Measurements from ENCODE around the gene MFSD12.

Gene MFSD12

GRCh38 chr19:3520166-3521103 lies 37.0 kb downstream of the MFSD12 start:
- Mint-ChIP-seq H3K9me3 (no peaks in the 10 kb centered on the region), H3K4me1 (peaks cover 28% of the 10 kb centered on the region), H3K4me3 (no peak overlapping the region), H3K27ac (no peak overlapping the region), H3K36me3 (ENCODE audit: low read depth) (peaks cover 3% of the 10 kb centered on the region), H3K27me3 (no peaks in the 10 kb centered on the region)
- ATAC-seq (no peak), DNase-seq (no peak)

- Mint-ChIP-seq H3K27me3 (no peaks in the 10 kb centered on the region), H3K36me3 (ENCODE audit: low read depth) (peaks cover 3% of the 10 kb centered on the region), H3K4me3 (no peak overlapping the region), H3K9me3 (no peaks in the 10 kb centered on the region), H3K4me1 (peaks cover 34% of the 10 kb centered on the region), H3K27ac (no peak overlapping the region)
- no peak for DNase-seq
- no peak for ATAC-seq
Measured at GRCh38 chr19:3519126-3519525, 38.3 kb downstream of the MFSD12 start.

- H3K9me3 Mint-ChIP-seq = no peaks in the 10 kb centered on the region
- H3K4me1 Mint-ChIP-seq = peaks cover 35% of the 10 kb centered on the region
- H3K4me3 Mint-ChIP-seq = no peak overlapping the region
- no peak overlapping the region for H3K27ac Mint-ChIP-seq
- ATAC-seq (no peak), DNase-seq (no peak)
- peaks cover 3% of the 10 kb centered on the region for H3K36me3 Mint-ChIP-seq (ENCODE audit: low read depth)
- no peaks in the 10 kb centered on the region for H3K27me3 Mint-ChIP-seq
Measured at GRCh38 chr19:3518659-3519058, 38.7 kb downstream of the MFSD12 start.

- Mint-ChIP-seq H3K36me3 (ENCODE audit: low read depth) (peaks cover 3% of the 10 kb centered on the region), H3K4me3 (no peak overlapping the region), H3K27ac (no peak overlapping the region), H3K4me1 (peaks cover 35% of the 10 kb centered on the region), H3K27me3 (no peaks in the 10 kb centered on the region), H3K9me3 (no peaks in the 10 kb centered on the region)
- DNase-seq = no peak
- ATAC-seq = no peak
Measured at GRCh38 chr19:3518255-3518654, 39.1 kb downstream of the MFSD12 start.

- no peak for ATAC-seq
- DNase-seq = no peak
- H3K4me3 Mint-ChIP-seq = no peak overlapping the region
- no peak overlapping the region for H3K27ac Mint-ChIP-seq
- H3K27me3 Mint-ChIP-seq = no peaks in the 10 kb centered on the region
- peaks cover 3% of the 10 kb centered on the region for H3K36me3 Mint-ChIP-seq (ENCODE audit: low read depth)
- peaks cover 35% of the 10 kb centered on the region for H3K4me1 Mint-ChIP-seq
- H3K9me3 Mint-ChIP-seq = no peaks in the 10 kb centered on the region
Measured at GRCh38 chr19:3517638-3518037, 39.7 kb downstream of the MFSD12 start.

- no peak overlapping the region for H3K4me3 Mint-ChIP-seq
- H3K9me3 Mint-ChIP-seq = no peaks in the 10 kb centered on the region
- DNase-seq (peak; percentile 31), ATAC-seq (peak; percentile 13)
- H3K4me1 Mint-ChIP-seq = peaks cover 40% of the 10 kb centered on the region
- peaks cover 3% of the 10 kb centered on the region for H3K36me3 Mint-ChIP-seq (ENCODE audit: low read depth)
- H3K27me3 Mint-ChIP-seq = no peaks in the 10 kb centered on the region
- H3K27ac Mint-ChIP-seq = no peak overlapping the region
Measured at GRCh38 chr19:3516675-3517207, 40.6 kb downstream of the MFSD12 start.

GRCh38 chr19:3515891-3516422 lies 41.4 kb downstream of the MFSD12 start:
- Mint-ChIP-seq H3K27ac (no peak overlapping the region), H3K9me3 (no peaks in the 10 kb centered on the region), H3K36me3 (ENCODE audit: low read depth) (no peaks in the 10 kb centered on the region), H3K4me3 (no peak overlapping the region), H3K4me1 (peaks cover 41% of the 10 kb centered on the region), H3K27me3 (no peaks in the 10 kb centered on the region)
- ATAC-seq (no peak), DNase-seq (no peak)

- H3K4me1 Mint-ChIP-seq = peaks cover 49% of the 10 kb centered on the region
- no peaks in the 10 kb centered on the region for H3K9me3 Mint-ChIP-seq
- ATAC-seq (no peak), DNase-seq (no peak)
- H3K27ac Mint-ChIP-seq = no peak overlapping the region
- no peaks in the 10 kb centered on the region for H3K36me3 Mint-ChIP-seq (ENCODE audit: low read depth)
- no peak overlapping the region for H3K4me3 Mint-ChIP-seq
- no peaks in the 10 kb centered on the region for H3K27me3 Mint-ChIP-seq
Measured at GRCh38 chr19:3514930-3515329, 42.5 kb downstream of the MFSD12 start.

GRCh38 chr19:3513229-3514140 lies 43.9 kb downstream of the MFSD12 start:
- no peak overlapping the region for H3K27ac Mint-ChIP-seq
- H3K4me1 Mint-ChIP-seq = peaks cover 59% of the 10 kb centered on the region
- ATAC-seq (no peak), DNase-seq (no peak)
- peaks cover 4% of the 10 kb centered on the region for H3K36me3 Mint-ChIP-seq (ENCODE audit: low read depth)
- no peaks in the 10 kb centered on the region for H3K9me3 Mint-ChIP-seq
- no peaks in the 10 kb centered on the region for H3K27me3 Mint-ChIP-seq
- no peak overlapping the region for H3K4me3 Mint-ChIP-seq

GRCh38 chr19:3512562-3513228 lies 44.7 kb downstream of the MFSD12 start:
- no peak overlapping the region for H3K27ac Mint-ChIP-seq
- H3K36me3 Mint-ChIP-seq (ENCODE audit: low read depth) = peaks cover 7% of the 10 kb centered on the region
- H3K4me1 Mint-ChIP-seq = peaks cover 58% of the 10 kb centered on the region
- ATAC-seq (no peak), DNase-seq (no peak)
- H3K9me3 Mint-ChIP-seq = no peaks in the 10 kb centered on the region
- H3K27me3 Mint-ChIP-seq = no peaks in the 10 kb centered on the region
- H3K4me3 Mint-ChIP-seq = no peak overlapping the region

- Mint-ChIP-seq H3K36me3 (ENCODE audit: low read depth) (peaks cover 7% of the 10 kb centered on the region), H3K27ac (no peak overlapping the region), H3K4me3 (no peak overlapping the region), H3K9me3 (no peaks in the 10 kb centered on the region), H3K4me1 (peaks cover 63% of the 10 kb centered on the region), H3K27me3 (no peaks in the 10 kb centered on the region)
- ATAC-seq (no peak), DNase-seq (no peak)
Measured at GRCh38 chr19:3511506-3512251, 45.7 kb downstream of the MFSD12 start.

- DNase-seq (no peak), ATAC-seq (no peak)
- no peaks in the 10 kb centered on the region for H3K9me3 Mint-ChIP-seq
- peaks cover 56% of the 10 kb centered on the region for H3K4me1 Mint-ChIP-seq
- peaks cover 7% of the 10 kb centered on the region for H3K36me3 Mint-ChIP-seq (ENCODE audit: low read depth)
- H3K4me3 Mint-ChIP-seq = no peak overlapping the region
- no peak overlapping the region for H3K27ac Mint-ChIP-seq
- no peaks in the 10 kb centered on the region for H3K27me3 Mint-ChIP-seq
Measured at GRCh38 chr19:3510727-3511126, 46.7 kb downstream of the MFSD12 start.

GRCh38 chr19:3509566-3509989 lies 47.8 kb downstream of the MFSD12 start:
- no peaks in the 10 kb centered on the region for H3K9me3 Mint-ChIP-seq
- peak overlapping the region; percentile 61 for H3K4me3 Mint-ChIP-seq
- no peaks in the 10 kb centered on the region for H3K27me3 Mint-ChIP-seq
- H3K4me1 Mint-ChIP-seq = peaks cover 63% of the 10 kb centered on the region
- DNase-seq = peak; percentile 60
- H3K36me3 Mint-ChIP-seq (ENCODE audit: low read depth) = peaks cover 7% of the 10 kb centered on the region
- ATAC-seq = peak; percentile 57
- peak overlapping the region; percentile 80 for H3K27ac Mint-ChIP-seq

Measured in activated naive CD8-positive, alpha-beta T cell treated with anti-CD3 and anti-CD28 coated beads, Interleukin-2, amount 50 U/mL, for 24 hours (primary cell).